ENCODE results near the gene TOMM70. TPM values are rescaled to one million over a fixed set of nuclear protein-coding genes. Genes with fewer than 3 reads are reported as not detected.
"Not testable (repeated sequence)": the region's sequence is repeated elsewhere in the genome, so short reads cannot be mapped to it uniquely, and the experiment has no call there.

The TOMM70 gene
- 33.9 to 43.3 TPM (median 34.9 TPM) in 3 replicates for total RNA-seq
- long read RNA-seq, full-length matches to known transcripts = 28 of 37 reads
- long read RNA-seq, partial matches to known transcripts = 5 of 37 reads
- long read RNA-seq, other reads (novel, unspliced or antisense) = 4 of 37 reads

DNA sequence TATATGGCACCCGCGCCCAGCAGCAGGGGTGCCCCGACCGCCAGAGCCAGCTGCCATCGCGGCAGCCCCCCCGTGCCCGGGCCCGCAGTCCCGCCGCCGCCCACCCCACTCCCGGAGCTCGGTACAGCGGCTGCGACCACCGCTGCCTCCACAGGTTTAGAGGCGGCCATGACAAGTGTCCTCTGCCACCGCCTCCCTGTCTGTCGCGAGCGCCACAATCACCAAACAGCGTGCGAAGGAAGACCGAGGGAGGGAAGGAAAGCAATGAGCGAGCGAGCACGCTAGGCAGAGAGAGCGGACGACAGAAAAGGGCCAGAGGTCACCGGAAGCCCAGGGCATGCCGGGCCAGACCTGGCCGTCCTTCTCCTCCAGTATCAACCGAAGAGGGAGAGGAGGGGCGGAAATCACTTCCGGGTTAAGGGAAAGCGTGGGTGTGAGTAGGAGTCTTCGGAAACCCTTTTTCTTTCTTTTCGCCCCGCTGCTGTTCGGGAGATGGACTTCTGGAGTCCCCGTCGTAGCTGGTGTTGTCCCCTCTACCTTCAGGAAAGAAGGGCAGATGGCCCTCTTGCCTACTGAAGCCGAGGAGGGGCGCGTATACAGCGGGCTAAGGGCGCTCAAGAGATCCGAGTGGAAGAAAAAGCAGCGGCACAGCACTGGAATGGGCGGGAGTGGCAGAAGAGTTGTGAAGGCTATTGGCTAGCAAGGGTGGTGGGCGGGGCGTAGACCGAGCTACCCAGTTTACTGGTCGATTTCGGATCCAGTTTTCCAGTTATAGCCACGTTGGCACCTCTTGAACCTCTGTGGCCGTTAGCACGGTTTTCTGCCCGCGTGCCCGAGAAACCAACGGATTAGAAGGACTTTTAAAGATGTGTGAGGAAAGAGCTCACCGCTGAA is at the start of gene TOMM70, which contains the start of gene LNP1:
Gene TOMM70, minus strand, starts transcription at position 310 of the 894 bp plus-strand sequence. Its CDS starts 140 bp downstream, at position 170.
Gene LNP1, plus strand, starts transcription at position 760 of the 894 bp plus-strand sequence. CDS start 28,191 bp downstream, outside the sequence.
- Mint-ChIP-seq H3K27ac (ENCODE audit: unreplicated experiment) (peak within 1 kb of the TSS; percentile 98), H3K9me3 (ENCODE audit: low read depth) (no peaks in the 10 kb centered on the region), H3K4me1 (ENCODE audit: low read depth) (peaks cover 71% of the 10 kb centered on the region), H3K27me3 (ENCODE audit: low read depth) (no peaks in the 10 kb centered on the region), H3K36me3 (ENCODE audit: low read depth) (no peaks in the 10 kb centered on the region), H3K4me3 (ENCODE audit: unreplicated experiment) (peak within 1 kb of the TSS; percentile 93)
- TF ChIP-seq, protein P1, sequence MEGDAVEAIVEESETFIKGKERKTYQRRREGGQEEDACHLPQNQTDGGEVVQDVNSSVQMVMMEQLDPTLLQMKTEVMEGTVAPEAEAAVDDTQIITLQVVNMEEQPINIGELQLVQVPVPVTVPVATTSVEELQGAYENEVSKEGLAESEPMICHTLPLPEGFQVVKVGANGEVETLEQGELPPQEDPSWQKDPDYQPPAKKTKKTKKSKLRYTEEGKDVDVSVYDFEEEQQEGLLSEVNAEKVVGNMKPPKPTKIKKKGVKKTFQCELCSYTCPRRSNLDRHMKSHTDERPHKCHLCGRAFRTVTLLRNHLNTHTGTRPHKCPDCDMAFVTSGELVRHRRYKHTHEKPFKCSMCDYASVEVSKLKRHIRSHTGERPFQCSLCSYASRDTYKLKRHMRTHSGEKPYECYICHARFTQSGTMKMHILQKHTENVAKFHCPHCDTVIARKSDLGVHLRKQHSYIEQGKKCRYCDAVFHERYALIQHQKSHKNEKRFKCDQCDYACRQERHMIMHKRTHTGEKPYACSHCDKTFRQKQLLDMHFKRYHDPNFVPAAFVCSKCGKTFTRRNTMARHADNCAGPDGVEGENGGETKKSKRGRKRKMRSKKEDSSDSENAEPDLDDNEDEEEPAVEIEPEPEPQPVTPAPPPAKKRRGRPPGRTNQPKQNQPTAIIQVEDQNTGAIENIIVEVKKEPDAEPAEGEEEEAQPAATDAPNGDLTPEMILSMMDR (IDR thresholded peaks at IDR 0.05) = no peak
- DNase-seq (ENCODE audit: low spot score) = peak; percentile 99

GRCh38 chr3:100449214-100449613 is 48.3 kb upstream of the TOMM70 start:
- no peak overlapping the region for H3K4me3 Mint-ChIP-seq (ENCODE audit: unreplicated experiment)
- no peak overlapping the region for H3K27ac Mint-ChIP-seq (ENCODE audit: unreplicated experiment)
- TF ChIP-seq, protein P1 (IDR thresholded peaks at IDR 0.05) = no peak
- H3K36me3 Mint-ChIP-seq (ENCODE audit: low read depth) = peaks cover 4% of the 10 kb centered on the region
- H3K27me3 Mint-ChIP-seq (ENCODE audit: low read depth) = no peaks in the 10 kb centered on the region
- peaks cover 17% of the 10 kb centered on the region for H3K9me3 Mint-ChIP-seq (ENCODE audit: low read depth)
- no peak for DNase-seq (ENCODE audit: low spot score)
- H3K4me1 Mint-ChIP-seq (ENCODE audit: low read depth) = no peaks in the 10 kb centered on the region

DNA sequence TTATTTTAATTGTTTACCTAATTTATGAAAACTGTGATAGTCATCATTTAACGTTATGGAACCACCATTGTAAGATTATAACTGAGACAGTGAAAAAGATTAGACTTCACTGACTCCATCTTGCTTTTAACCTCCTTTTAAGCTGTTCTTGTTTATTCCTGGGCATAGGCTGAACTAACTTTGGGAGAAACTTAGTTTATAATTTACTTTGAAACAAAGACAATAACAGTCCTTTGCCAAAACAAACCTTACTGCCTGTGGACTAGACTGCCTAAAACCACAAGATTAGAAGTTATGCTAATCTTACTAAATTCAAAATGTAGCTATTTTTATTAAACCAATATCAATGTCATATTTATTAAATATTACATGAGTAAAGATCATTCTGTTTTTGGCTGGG is 47.2 kb upstream of the TOMM70 start:
- no peak overlapping the region for H3K27ac Mint-ChIP-seq (ENCODE audit: unreplicated experiment)
- no peaks in the 10 kb centered on the region for H3K4me1 Mint-ChIP-seq (ENCODE audit: low read depth)
- peaks cover 22% of the 10 kb centered on the region for H3K9me3 Mint-ChIP-seq (ENCODE audit: low read depth)
- TF ChIP-seq, protein P1 (IDR thresholded peaks at IDR 0.05) = no peak
- no peak overlapping the region for H3K4me3 Mint-ChIP-seq (ENCODE audit: unreplicated experiment)
- peaks cover 4% of the 10 kb centered on the region for H3K36me3 Mint-ChIP-seq (ENCODE audit: low read depth)
- H3K27me3 Mint-ChIP-seq (ENCODE audit: low read depth) = no peaks in the 10 kb centered on the region
- DNase-seq (ENCODE audit: low spot score) = no peak

GRCh38 chr3:100447067-100447466 is 46.2 kb upstream of the TOMM70 start:
- H3K27me3 Mint-ChIP-seq (ENCODE audit: low read depth); H3K4me3 Mint-ChIP-seq (ENCODE audit: unreplicated experiment); DNase-seq (ENCODE audit: low spot score); H3K4me1 Mint-ChIP-seq (ENCODE audit: low read depth); H3K27ac Mint-ChIP-seq (ENCODE audit: unreplicated experiment); H3K36me3 Mint-ChIP-seq (ENCODE audit: low read depth): not testable (repeated sequence)
- peaks cover 22% of the 10 kb centered on the region for H3K9me3 Mint-ChIP-seq (ENCODE audit: low read depth)

- Mint-ChIP-seq H3K27me3 (ENCODE audit: low read depth) (no peaks in the 10 kb centered on the region), H3K4me1 (ENCODE audit: low read depth) (no peaks in the 10 kb centered on the region), H3K36me3 (ENCODE audit: low read depth) (peaks cover 2% of the 10 kb centered on the region), H3K9me3 (ENCODE audit: low read depth) (peaks cover 22% of the 10 kb centered on the region), H3K4me3 (ENCODE audit: unreplicated experiment) (no peak overlapping the region), H3K27ac (ENCODE audit: unreplicated experiment) (no peak overlapping the region)
- TF ChIP-seq, protein P1 (IDR thresholded peaks at IDR 0.05) = no peak
- DNase-seq (ENCODE audit: low spot score) = no peak
Measured at GRCh38 chr3:100443690-100444089, 42.8 kb upstream of the TOMM70 start.
